NK-92 treated with Interleukin-12 subunit alpha and Interleukin-12 subunit beta, amount 100 ng/mL, for 24 hours (cell line): ENCODE measurements around the gene SGTA.
"Not testable (repeated sequence)": the region's sequence is repeated elsewhere in the genome, so short reads cannot be mapped to it uniquely, and the experiment has no call there.

ENCODE experiments used
- DNase-seq: peaks from one replicate; lab custom pipeline; 2025; lab: John Stamatoyannopoulos, UW

Gene SGTA

DNA sequence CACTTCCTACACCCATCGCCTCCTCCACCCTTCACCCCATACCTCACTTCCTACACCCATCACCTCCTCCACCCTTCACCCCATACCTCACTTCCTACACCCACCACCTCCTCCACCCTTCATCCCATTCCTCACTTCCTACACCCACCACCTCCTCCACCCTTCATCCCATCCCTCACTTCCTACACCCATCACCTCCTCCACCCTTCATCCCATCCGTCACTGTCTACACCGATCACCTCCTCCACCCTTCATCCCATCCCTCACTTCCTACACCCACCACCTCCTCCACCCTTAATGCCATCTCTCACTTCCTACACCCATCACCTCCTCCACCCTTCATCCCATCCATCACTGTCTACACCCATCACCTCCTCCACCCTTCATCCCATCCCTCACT lies 69.9 kb downstream of the SGTA start:
- DNase-seq = not testable (repeated sequence)

GRCh38 chr19:2711875-2712205 lies 71.2 kb downstream of the SGTA start:
- DNase-seq = no peak

GRCh38 chr19:2711172-2711874 lies 71.8 kb downstream of the SGTA start:
- no peak for DNase-seq

DNA sequence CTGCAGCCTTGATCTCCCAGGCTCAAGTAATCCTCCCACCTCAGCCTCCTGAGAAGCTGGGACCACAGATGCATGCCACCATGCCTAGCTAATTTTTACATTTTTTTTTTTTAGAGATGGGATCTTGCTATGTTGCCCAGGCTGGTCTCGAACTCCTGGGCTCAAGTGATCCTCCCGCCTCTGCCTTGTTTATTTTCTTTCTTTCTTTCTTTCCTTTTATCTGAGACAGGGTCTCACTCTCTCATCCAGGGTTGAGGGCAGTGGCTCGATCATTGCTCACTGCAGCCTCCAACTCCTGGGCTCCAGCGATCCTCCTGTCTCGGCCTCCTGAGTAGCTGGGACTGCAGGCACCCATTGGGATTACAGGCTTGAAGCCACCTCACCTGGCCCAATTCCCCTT lies 76.8 kb downstream of the SGTA start:
- no peak for DNase-seq
